Stimulated activated CD4-positive, alpha-beta T cell treated with anti-CD3 and anti-CD28 coated beads, Interleukin-4, amount 100 ng/mL, for 1 hour (primary cell): Measurements from ENCODE around the gene BANF2.

ENCODE experiments used
- DNase-seq: peaks from one replicate; pipeline ENCODE4 v3.0.0-alpha.2; 2020

BANF2 gene

GRCh38 chr20:17664025-17664633 is 35.6 kb upstream of the BANF2 start:
- DNase-seq, result no peak

GRCh38 chr20:17665756-17666155 is 34.0 kb upstream of the BANF2 start:
- DNase-seq, result no peak

GRCh38 chr20:17666481-17666880 is 33.3 kb upstream of the BANF2 start:
- DNase-seq, result no peak

GRCh38 chr20:17667445-17667844 is 32.3 kb upstream of the BANF2 start:
- no peak for DNase-seq

- DNase-seq, result no peak
These were observed 31.3 kb upstream of the BANF2 start for GRCh38 chr20:17668432-17668831.

DNA sequence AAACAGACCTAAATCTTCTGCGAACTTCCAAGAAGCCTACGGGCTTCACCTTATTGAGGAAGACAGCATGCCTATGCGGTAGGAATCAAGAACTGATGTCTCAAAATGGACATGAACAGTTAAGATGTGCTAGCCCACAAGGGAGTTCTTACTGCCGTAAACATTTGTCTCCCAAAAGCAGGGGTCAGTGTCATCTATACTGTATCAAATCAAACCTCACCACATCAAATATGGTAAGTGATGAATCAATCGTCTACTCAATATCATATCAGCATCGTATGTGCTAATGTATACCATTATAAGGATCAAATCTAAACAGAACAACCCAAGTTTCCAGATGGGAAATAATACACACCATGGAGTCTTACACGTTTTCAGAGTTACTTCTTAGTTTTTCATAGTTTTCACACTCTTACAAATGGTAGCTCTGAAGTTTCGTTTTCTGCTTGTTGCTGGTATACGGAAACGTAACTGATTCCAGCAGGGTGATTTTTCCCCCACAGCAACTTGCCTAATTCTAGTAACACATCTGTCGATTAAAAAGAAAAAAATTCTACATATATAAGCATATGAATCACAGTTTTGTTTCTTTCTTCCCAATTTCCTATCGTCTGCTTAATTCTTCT is 30.3 kb upstream of the BANF2 start:
- DNase-seq, result no peak

GRCh38 chr20:17671011-17671410 is 28.8 kb upstream of the BANF2 start:
- no peak for DNase-seq

DNA sequence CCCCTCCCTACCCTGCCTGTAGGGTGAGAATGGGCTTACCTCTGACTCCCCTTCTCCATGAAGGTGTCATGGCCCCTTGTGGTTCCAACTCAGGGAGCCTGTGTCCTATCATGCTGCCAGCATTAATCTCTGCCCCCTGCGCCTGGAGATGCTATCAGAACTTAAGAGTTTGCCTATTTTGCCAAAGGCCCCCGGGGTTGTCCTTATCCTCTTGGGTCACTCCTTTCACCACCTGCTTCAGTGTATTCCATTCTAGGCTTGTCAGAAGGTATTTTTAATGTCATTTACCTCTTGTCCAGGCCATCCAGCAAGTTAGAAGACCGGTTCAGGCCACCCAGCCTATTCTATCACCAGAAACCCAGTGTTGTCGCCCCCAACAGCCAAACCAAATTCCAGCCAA is 28.2 kb upstream of the BANF2 start:
- DNase-seq, result no peak

GRCh38 chr20:17673084-17673483 is 26.7 kb upstream of the BANF2 start:
- no peak for DNase-seq

- no peak for DNase-seq
These were observed 24.8 kb upstream of the BANF2 start for GRCh38 chr20:17674722-17675518.

GRCh38 chr20:17675519-17676377 is 24.0 kb upstream of the BANF2 start:
- DNase-seq, result no peak

DNA sequence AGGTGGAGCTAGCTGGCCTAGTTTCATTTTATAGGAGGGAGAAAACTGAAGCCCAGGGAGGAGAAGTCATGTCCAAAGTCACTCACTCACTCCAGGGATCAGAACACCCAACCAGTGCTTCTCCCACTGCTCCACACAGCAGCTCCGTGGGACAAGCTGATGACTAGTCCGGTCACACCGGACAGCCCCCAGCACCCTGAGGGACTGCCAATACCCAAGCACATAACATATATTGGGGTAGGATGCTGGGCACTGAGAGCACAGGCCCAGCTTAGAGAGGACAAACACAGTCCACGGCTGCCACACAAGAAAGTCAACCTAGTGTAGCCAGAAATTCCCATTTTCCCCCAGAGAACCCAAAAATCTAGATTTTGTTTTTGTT is 23.4 kb upstream of the BANF2 start:
- no peak for DNase-seq

DNA sequence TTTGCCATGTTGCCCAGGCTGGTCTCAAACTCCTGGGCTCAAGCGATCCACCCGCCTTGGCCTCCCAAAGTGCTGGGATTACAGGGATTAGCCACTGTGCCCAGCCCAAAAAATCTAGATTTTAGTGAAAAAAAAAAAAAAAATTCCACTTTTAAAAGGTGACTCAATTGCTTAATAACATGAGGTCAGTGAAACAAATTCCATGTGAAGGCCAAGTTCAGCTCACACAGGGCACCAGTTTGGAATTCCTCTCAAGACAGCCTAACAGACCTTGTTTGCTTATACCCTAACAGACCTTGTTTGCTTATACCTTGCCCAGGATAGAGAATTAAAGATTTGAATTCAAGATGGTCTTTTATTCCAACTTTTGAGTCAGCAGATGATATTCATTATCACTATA is 22.8 kb upstream of the BANF2 start:
- no peak for DNase-seq

GRCh38 chr20:17678295-17678694 is 21.5 kb upstream of the BANF2 start:
- no peak for DNase-seq

DNA sequence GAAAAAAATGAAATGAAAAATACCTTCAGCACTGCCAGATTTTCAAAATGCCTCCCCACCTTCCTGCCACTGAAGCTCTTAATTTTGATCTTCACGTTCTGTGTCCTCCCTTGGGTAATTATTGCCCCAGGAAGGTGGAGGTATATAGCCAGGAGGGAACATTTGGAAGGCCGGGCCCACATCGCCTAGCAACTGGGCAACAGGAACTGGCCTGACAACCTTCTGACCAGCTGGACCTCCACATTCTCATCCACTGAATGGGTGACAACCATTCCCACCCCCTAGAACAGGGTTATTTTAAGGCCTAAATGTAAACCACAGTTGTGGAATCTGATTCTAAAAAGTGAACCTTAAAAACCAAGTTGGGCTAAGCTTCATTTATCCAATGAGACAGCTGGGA is 20.9 kb upstream of the BANF2 start:
- no peak for DNase-seq

- DNase-seq, result no peak
These were observed 19.6 kb upstream of the BANF2 start for GRCh38 chr20:17679941-17680835.

GRCh38 chr20:17680836-17681725 is 18.7 kb upstream of the BANF2 start:
- DNase-seq, result peak; percentile 84

GRCh38 chr20:17681726-17682102 is 18.1 kb upstream of the BANF2 start:
- DNase-seq, result no peak

DNA sequence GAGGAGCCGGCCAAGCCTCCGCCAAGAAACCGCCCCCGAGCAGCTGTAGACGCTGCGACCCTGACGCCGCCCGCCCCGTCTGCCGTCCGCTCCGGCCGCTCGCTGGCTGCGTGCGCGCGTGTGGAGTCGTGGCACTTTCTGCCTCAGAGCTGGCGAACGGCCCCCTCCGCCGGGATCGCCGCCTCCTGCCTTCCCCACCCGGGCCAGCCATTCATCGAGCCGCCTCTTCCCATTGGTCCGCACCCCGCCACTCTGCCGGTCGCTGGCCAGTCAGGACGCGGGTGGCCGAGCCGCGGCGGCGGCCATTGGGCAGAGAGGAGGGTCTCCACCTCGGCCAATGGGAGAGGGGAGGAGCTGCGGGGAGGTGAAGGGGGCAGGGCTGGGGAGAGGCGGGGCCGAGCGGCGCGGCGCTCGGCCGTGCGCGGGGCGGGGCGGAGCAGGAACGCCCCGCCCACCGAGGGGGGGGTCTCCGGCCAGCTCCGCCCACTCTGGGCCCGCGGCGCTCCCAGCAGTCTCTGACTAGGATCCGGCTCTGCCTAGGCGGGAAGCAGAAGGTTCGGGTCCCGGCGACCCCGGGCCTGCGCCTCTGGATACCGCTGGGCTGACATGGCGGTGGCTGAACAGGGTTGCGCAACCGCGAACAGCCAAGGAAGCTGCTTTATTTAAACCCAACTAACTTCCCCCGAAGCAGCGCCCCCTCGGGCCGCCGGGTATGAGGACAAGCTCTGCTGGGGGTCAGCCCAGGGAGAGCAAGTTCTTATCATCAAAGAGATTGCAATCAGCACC is 17.5 kb upstream of the BANF2 start, which contains the start of gene RRBP1:
RRBP1 (minus strand) TSS at position 140 of the 786 bp plus-strand sequence. CDS start 21,735 bp downstream, outside the sequence.
- peak; percentile 95 for DNase-seq

GRCh38 chr20:17682889-17683198 is 16.9 kb upstream of the BANF2 start:
- no peak for DNase-seq
